Smooth muscle cell (in vitro differentiated cells): Measurements from ENCODE around the gene OOEP. TPM values are rescaled to one million over a fixed set of nuclear protein-coding genes. Genes with fewer than 3 reads are reported as not detected.

Source experiments
- DNase-seq: peaks from one replicate; lab custom pipeline; 2025; ENCODE audit not compliant: unreplicated experiment; lab: John Stamatoyannopoulos, UW
- H2AFZ ChIP-seq: fragments of 200-600 bp; sonication (generic); 2 replicates; pipeline ENCODE4 v1.6.0; 2016; ENCODE audit warnings: antibody characterized with exemption, low read depth, mild to moderate bottlenecking
- H3F3A ChIP-seq: fragments of 200-600 bp; sonication (generic); 2 replicates; pipeline ENCODE4 v1.6.0; 2017; ENCODE audit warnings: antibody characterized with exemption, low read depth
- H3K27ac ChIP-seq: fragments of 200-600 bp; sonication (generic); 2 replicates; pipeline ENCODE4 v1.5.1; 2016; ENCODE audit warnings: low read depth, mild to moderate bottlenecking
- H3K27me3 ChIP-seq: fragments of 200-600 bp; sonication (generic); 2 replicates; pipeline ENCODE4 v1.6.1; 2016; ENCODE audit warnings: low read depth, mild to moderate bottlenecking
- H3K36me3 ChIP-seq: fragments of 200-600 bp; sonication (generic); 2 replicates; pipeline ENCODE4 v1.5.1; 2016; ENCODE audit warnings: low read depth
- H3K4me1 ChIP-seq: fragments of 200-600 bp; sonication (generic); 2 replicates; pipeline ENCODE4 v1.5.1; 2016; ENCODE audit warnings: low read depth
- H3K4me2 ChIP-seq: fragments of 200-600 bp; sonication (generic); 2 replicates; pipeline ENCODE4 v1.6.0; 2016; ENCODE audit warnings: mild to moderate bottlenecking
- H3K4me3 ChIP-seq: fragments of 200-600 bp; sonication (generic); 2 replicates; pipeline ENCODE4 v1.5.1; 2016; ENCODE audit warnings: mild to moderate bottlenecking
- H3K79me2 ChIP-seq: fragments of 200-600 bp; sonication (generic); 2 replicates; pipeline ENCODE4 v1.6.0; 2016; ENCODE audit warnings: low read depth, mild to moderate bottlenecking
- H3K9ac ChIP-seq: fragments of 200-600 bp; sonication (generic); 2 replicates; pipeline ENCODE4 v1.6.0; 2016; ENCODE audit warnings: low read depth
- H3K9me3 ChIP-seq: fragments of 200-600 bp; sonication (generic); replicated peaks from 2 replicates; pipeline ENCODE4 v1.5.1; 2016; ENCODE audit warnings: low read depth
- H4K20me1 ChIP-seq: fragments of 200-600 bp; sonication (generic); 2 replicates; pipeline ENCODE4 v1.6.0; 2016; ENCODE audit warnings: low read depth
- CTCF ChIP-seq: fragments of 200-600 bp; sonication (generic); IDR thresholded peaks from 2 replicates; pipeline ENCODE4 v1.5.1; 2017; ENCODE audit warnings: borderline replicate concordance, mild to moderate bottlenecking, antibody characterized with exemption; ENCODE audit not compliant: insufficient read depth, poor library complexity, severe bottlenecking
- WGBS: methylation state at CpG from one replicate; pipeline ENCODE4 v1.1.7; 2016; ENCODE audit warnings: low lambda C conversion rate; 5-methylcytosine and 5-hydroxymethylcytosine counted together
- polyA plus RNA-seq: library from polyadenylated mRNA; unstranded; fragments of >200 nt; fragmentation: Nextera tagmentation; extraction: Ambion mirVana; gene quantifications from 2 replicates; pipeline ENCODE4 v1.2.1, GENCODE V29; 2016
- total RNA-seq: library from RNA; depleted of rRNA; stranded (reverse); fragments of >200 nt; gene quantifications from 2 replicates; pipeline ENCODE4 v1.2.3, GENCODE V29; 2014

The OOEP gene
- total and polyA plus RNA-seq, 2 experiments from 2014 or later: not detected

- Histone ChIP-seq H3F3A (no peaks in the 10 kb centered on the region), H4K20me1 (no peaks in the 10 kb centered on the region), H3K27me3 (peaks cover 4% of the 10 kb centered on the region), H3K27ac (no peak overlapping the region), H2AFZ (no peak overlapping the region), H3K9ac (no peak overlapping the region), H3K4me2 (no peak overlapping the region), H3K36me3 (no peaks in the 10 kb centered on the region), H3K9me3 (no peaks in the 10 kb centered on the region), H3K79me2 (no peaks in the 10 kb centered on the region), H3K4me3 (no peak overlapping the region), H3K4me1 (no peaks in the 10 kb centered on the region)
- DNase-seq: no peak
- no peak for TF ChIP-seq CTCF
- 57% methylated on average over 3 of the region's 3 CpGs for whole genome bisulfite sequencing
Measured at GRCh38 chr6:73339340-73339739, 30.4 kb downstream of the OOEP start.

GRCh38 chr6:73329201-73329600, 40.5 kb downstream of the OOEP start:
- H4K20me1 ChIP-seq: no peaks in the 10 kb centered on the region
- no peaks in the 10 kb centered on the region for H3K36me3 ChIP-seq
- no peaks in the 10 kb centered on the region for H3K4me1 ChIP-seq
- no peak for DNase-seq
- H2AFZ ChIP-seq: no peak overlapping the region
- no peak overlapping the region for H3K9ac ChIP-seq
- 75% methylated on average over 3 of the region's 3 CpGs for WGBS
- no peak overlapping the region for H3K4me3 ChIP-seq
- no peaks in the 10 kb centered on the region for H3F3A ChIP-seq
- H3K4me2 ChIP-seq: no peak overlapping the region
- no peak overlapping the region for H3K27ac ChIP-seq
- peaks cover 8% of the 10 kb centered on the region for H3K27me3 ChIP-seq
- H3K9me3 ChIP-seq: no peaks in the 10 kb centered on the region
- TF ChIP-seq CTCF: no peak
- no peaks in the 10 kb centered on the region for H3K79me2 ChIP-seq

- H4K20me1 ChIP-seq: no peaks in the 10 kb centered on the region
- no peaks in the 10 kb centered on the region for H3K4me1 ChIP-seq
Measured at GRCh38 chr6:73328790-73329189, 40.9 kb downstream of the OOEP start.

More at GRCh38 chr6:73328790-73329189, 40.9 kb downstream of the OOEP start:
- Histone ChIP-seq H3K9me3 (no peaks in the 10 kb centered on the region), H3K4me3 (no peak overlapping the region), H3K4me2 (no peak overlapping the region), H3K27me3 (peaks cover 8% of the 10 kb centered on the region), H3K9ac (no peak overlapping the region), H3K27ac (no peak overlapping the region), H3K79me2 (no peaks in the 10 kb centered on the region), H3K36me3 (no peaks in the 10 kb centered on the region), H2AFZ (no peak overlapping the region), H3F3A (no peaks in the 10 kb centered on the region)
- TF ChIP-seq CTCF: no peak
- 89% methylated on average over 3 of the region's 3 CpGs for WGBS
- DNase-seq: no peak
